Measurements from ENCODE around the gene FTCD.
"Not testable (repeated sequence)": the region's sequence is repeated elsewhere in the genome, so short reads cannot be mapped to it uniquely, and the experiment has no call there.

FTCD gene

GRCh38 chr21:46152927-46153246 lies 2.5 kb downstream of the FTCD start:
- DNase-seq = no peak

GRCh38 chr21:46151989-46152926 lies 3.1 kb downstream of the FTCD start:
- DNase-seq = no peak

GRCh38 chr21:46151261-46151988 lies 4.0 kb downstream of the FTCD start:
- DNase-seq = no peak

GRCh38 chr21:46150491-46151121 lies 4.8 kb downstream of the FTCD start:
- no peak for DNase-seq

- no peak for DNase-seq
Observed at GRCh38 chr21:46150073-46150472, 5.3 kb downstream of the FTCD start.

- no peak for DNase-seq
Observed at GRCh38 chr21:46149205-46149901, 6.0 kb downstream of the FTCD start.

- no peak for DNase-seq
Observed at GRCh38 chr21:46148106-46148505, 7.3 kb downstream of the FTCD start.

- not testable (repeated sequence) for DNase-seq
Observed at GRCh38 chr21:46147429-46147828, 8.0 kb downstream of the FTCD start.

- DNase-seq = no peak
Observed at GRCh38 chr21:46146856-46147255, 8.5 kb downstream of the FTCD start.

- no peak for DNase-seq
Observed at GRCh38 chr21:46145840-46146691, 9.3 kb downstream of the FTCD start.

GRCh38 chr21:46145159-46145839 lies 10.1 kb downstream of the FTCD start:
- no peak for DNase-seq

- no peak for DNase-seq
Observed at GRCh38 chr21:46144464-46145070, 10.8 kb downstream of the FTCD start.

- no peak for DNase-seq
Observed at GRCh38 chr21:46142582-46143473, 12.6 kb downstream of the FTCD start.

GRCh38 chr21:46141767-46142581 lies 13.4 kb downstream of the FTCD start:
- DNase-seq = no peak

GRCh38 chr21:46140352-46141003 lies 14.9 kb downstream of the FTCD start:
- not testable (repeated sequence) for DNase-seq

- no peak for DNase-seq
Observed at GRCh38 chr21:46139686-46140085, 15.7 kb downstream of the FTCD start.

GRCh38 chr21:46138383-46138970 lies 16.9 kb downstream of the FTCD start:
- no peak for DNase-seq

GRCh38 chr21:46137908-46138307 lies 17.5 kb downstream of the FTCD start:
- DNase-seq = no peak

Measured in suppressor macrophage treated with lipopolysaccharide for 4 hours (primary cell).